GM13977 (cell line): ENCODE measurements around the gene FGGY.
"Not testable (repeated sequence)": the region's sequence is repeated elsewhere in the genome, so short reads cannot be mapped to it uniquely, and the experiment has no call there.

Experiments
- DNase-seq: peaks from one replicate; pipeline ENCODE4 v3.0.0; 2012; ENCODE audit warnings: low spot score
- in situ Hi-C: fragments of 300-500 bp; cut with MboI; formaldehyde crosslinking; loops from one replicate; pipeline ENCODE4 v1.12.0; 2022; ENCODE audit warnings: low sequenced_read_pairs, low pct_unique_long_range_greater_than_20kb, mixed read lengths, inconsistent platforms; ENCODE audit not compliant: unreplicated experiment
- TF ChIP-seq, protein P1 (sequence below): IDR thresholded peaks from 2 replicates; pipeline ENCODE4 v1.5.1; 2012; ENCODE audit warnings: mild to moderate bottlenecking, control low read depth; ENCODE audit not compliant: insufficient read depth; ENCODE audit errors: extremely low read depth, missing control alignments

The FGGY gene

GRCh38 chr1:59706303-59706599 is 409.4 kb downstream of the FGGY start:
- in situ Hi-C loops: loop anchor here (10.0 kb wide), 1 partner anchor 961 kb away; no protein-coding TSS in a partner anchor

GRCh38 chr1:59707178-59707791 is 410.4 kb downstream of the FGGY start:
- no peak for DNase-seq
- TF ChIP-seq, protein P1, sequence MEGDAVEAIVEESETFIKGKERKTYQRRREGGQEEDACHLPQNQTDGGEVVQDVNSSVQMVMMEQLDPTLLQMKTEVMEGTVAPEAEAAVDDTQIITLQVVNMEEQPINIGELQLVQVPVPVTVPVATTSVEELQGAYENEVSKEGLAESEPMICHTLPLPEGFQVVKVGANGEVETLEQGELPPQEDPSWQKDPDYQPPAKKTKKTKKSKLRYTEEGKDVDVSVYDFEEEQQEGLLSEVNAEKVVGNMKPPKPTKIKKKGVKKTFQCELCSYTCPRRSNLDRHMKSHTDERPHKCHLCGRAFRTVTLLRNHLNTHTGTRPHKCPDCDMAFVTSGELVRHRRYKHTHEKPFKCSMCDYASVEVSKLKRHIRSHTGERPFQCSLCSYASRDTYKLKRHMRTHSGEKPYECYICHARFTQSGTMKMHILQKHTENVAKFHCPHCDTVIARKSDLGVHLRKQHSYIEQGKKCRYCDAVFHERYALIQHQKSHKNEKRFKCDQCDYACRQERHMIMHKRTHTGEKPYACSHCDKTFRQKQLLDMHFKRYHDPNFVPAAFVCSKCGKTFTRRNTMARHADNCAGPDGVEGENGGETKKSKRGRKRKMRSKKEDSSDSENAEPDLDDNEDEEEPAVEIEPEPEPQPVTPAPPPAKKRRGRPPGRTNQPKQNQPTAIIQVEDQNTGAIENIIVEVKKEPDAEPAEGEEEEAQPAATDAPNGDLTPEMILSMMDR: no peak
- in situ Hi-C loops: loop anchor here (10.0 kb wide), 1 partner anchor 962 kb away; no protein-coding TSS in a partner anchor

More at GRCh38 chr1:59706303-59706599, 409.4 kb downstream of the FGGY start:
- DNase-seq: no peak
- TF ChIP-seq, protein P1: no peak

DNA sequence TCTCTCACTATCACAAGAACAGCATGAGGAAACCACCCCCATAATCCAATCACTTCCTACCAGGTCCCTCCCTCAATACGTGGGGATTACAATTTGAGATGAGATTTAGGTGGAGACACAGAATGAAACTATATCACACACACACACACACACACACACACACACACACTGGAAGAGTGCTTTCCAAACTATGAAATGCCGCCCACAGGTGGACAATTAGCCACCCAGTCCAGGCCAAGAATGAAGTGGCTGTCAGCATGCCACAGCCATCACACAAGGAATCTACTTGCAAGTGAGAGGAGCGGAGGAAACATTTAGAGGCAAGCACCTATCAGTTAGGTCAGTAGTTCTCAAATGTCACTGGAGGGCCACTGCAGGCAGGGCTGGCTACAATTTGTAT is 412.4 kb downstream of the FGGY start:
- TF ChIP-seq, protein P1: no peak
- in situ Hi-C loops: loop anchor here (10.0 kb wide), 1 partner anchor 965 kb away; no protein-coding TSS in a partner anchor
- DNase-seq: no peak

GRCh38 chr1:59710920-59711319 is 414.0 kb downstream of the FGGY start:
- in situ Hi-C loops, DNase-seq: not testable (repeated sequence)

DNA sequence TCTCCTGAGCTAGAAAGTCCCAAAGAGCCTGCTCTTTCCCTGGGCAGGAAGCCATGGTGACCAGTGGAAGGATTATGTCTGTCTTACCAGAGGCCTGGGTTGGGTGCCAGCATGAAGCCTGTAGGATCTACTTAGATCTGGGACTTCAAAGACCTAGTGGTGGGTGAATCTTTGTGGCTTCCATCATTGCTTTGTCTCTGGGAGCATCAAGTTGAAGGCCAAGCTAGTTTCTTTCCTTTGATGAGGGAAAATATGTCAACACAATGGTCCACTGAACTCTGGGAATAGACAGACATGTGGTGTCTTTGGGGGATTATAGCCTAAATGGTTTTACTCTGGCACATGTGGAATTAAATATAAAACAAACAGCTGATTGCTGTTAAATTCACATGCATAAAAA is 417.3 kb downstream of the FGGY start:
- in situ Hi-C loops: no loop called here

GRCh38 chr1:59714966-59715365 is 418.1 kb downstream of the FGGY start:
- no peak for DNase-seq
- in situ Hi-C loops: no loop called here
- TF ChIP-seq, protein P1: no peak

More for the DNA sequence above, 417.3 kb downstream of the FGGY start:
- TF ChIP-seq, protein P1: no peak
- no peak for DNase-seq

GRCh38 chr1:59716832-59717231 is 419.9 kb downstream of the FGGY start:
- in situ Hi-C loops: no loop called here
- no peak for DNase-seq
- TF ChIP-seq, protein P1: no peak
